Measurements from ENCODE around the gene FBLN1. TPM values are rescaled to one million over a fixed set of nuclear protein-coding genes. Genes with fewer than 3 reads are reported as not detected.

Gene FBLN1
- total and polyA plus RNA-seq, 9 of the 15 experiments (the other 6 are each of a cell fraction or from before 2014, with no cell fraction given), result 0.66 TPM; not detected in 8

DNA sequence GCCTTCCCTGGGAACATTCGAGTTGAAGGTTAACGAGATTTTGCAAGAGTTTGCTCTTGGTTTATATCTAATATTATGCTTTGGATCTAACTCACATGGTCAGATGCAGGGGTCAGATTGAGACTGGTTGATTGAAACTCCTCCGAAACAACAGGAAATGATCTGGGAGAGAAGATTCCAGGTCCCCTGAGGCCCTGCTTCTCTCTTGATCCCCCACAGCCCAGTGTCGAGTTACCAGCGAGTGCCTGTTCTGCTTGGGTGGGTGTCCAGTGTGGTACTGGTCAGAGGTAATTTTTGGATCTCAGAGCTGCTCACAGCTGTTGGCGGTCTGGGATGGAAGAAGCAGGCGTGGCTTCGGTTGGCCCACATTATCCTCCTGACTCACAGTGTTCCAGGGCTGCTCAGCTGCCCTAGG, 9.2 kb downstream of the FBLN1 start (continued):
- TF ChIP-seq ZNF766 (CRISPR knock-in tag; conservative IDR thresholded peaks at IDR 0.05) (no peak), HDAC8 (tag; IDR thresholded peaks at IDR 0.05) (no peak), NEUROD1 (IDR thresholded peaks at IDR 0.05; ENCODE audit: borderline replicate concordance, low read depth, low read length, partially characterized antibody) (no peak)

DNA sequence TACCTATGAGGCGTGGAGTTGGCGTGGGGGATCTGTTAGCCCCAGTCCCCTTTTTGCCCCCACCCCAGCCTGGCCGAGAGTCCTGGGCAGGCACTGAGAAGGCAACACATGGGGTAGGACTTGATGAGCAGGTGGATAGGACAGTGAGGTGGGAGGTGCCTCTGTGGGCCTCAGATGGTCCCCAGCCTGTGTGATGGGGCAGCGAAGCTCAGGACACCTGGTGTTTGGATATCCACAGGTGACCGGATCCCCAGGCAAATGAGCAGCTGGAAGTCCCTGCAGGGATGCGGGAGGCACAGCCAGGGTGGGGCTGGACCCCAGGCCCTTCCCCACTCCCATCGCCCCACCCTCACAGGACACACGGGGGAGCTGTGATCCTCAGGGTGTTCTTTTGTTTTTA, 9.7 kb downstream of the FBLN1 start:
- Histone ChIP-seq H2AFZ (ENCODE audit: low read depth, low read length) (no peak overlapping the region), H3K36me3 (ENCODE audit: control insufficient read depth, insufficient read depth, low read length) (no peaks in the 10 kb centered on the region), H3K4me1 (replicated peaks in 1 of 2; ENCODE audit: control insufficient read depth in 2 of 2, insufficient read depth in 2 of 2, low read length in 2 of 2) (no peaks in the 10 kb centered on the region), H3K4me3 (no peak overlapping the region), H4K20me1 (replicated peaks; ENCODE audit: control insufficient read depth, insufficient read depth, low read length) (no peaks in the 10 kb centered on the region; the same call in 1 of the 2 replicates), H3K27me3 (ENCODE audit: control insufficient read depth in 2 of 2, insufficient read depth in 2 of 2, low read length in 2 of 2) (peaks cover 9 to 60% of the 10 kb centered on the region in 2 experiments; a peak in 4 of 5 replicates), H3K9me3 (replicated peaks; ENCODE audit: control insufficient read depth, insufficient read depth, low read depth, low read length) (no peaks in the 10 kb centered on the region), H3K27ac (ENCODE audit: extremely low read depth, low read depth, low read length) (no peak overlapping the region), H3K9ac (ENCODE audit: insufficient read depth in 1 of 2, low read depth in 2 of 2, low read length in 2 of 2) (no peak overlapping the region), H3K4me2 (ENCODE audit: insufficient read depth, low read length) (no peak overlapping the region), H3K79me2 (ENCODE audit: control insufficient read depth, insufficient read depth, low read length) (no peaks in the 10 kb centered on the region), H3K9me1 (ENCODE audit: control insufficient read depth, insufficient read depth, low read length) (no peaks in the 10 kb centered on the region)
- FAIRE-seq, result no peak
- CTCF ChIA-PET (ENCODE audit: low intra/inter-chr PET ratio), result no interaction called here
- BruUV-seq (replicated peaks), result no TSS peak
- intact Hi-C loops (cut with micrococcal nuclease) (no loop called here), in situ Hi-C loops (cut with MboI) (no loop called here)
- POLR2A ChIA-PET, result interaction anchor here (0.7 kb wide), 1 partner anchor 11 kb away, joined by 3 read pairs; no protein-coding TSS in a partner anchor
- WGBS (ENCODE audit: insufficient coverage, low coverage, missing lambda C conversion rate), result 0% methylated on average over 6 of the region's 8 CpGs
- ATAC-seq, result no peak
- no peak for DNase-seq (ENCODE audit: extremely low read depth in 1 of 4, low spot score in 3 of 4)
- TF ChIP-seq, protein P1, sequence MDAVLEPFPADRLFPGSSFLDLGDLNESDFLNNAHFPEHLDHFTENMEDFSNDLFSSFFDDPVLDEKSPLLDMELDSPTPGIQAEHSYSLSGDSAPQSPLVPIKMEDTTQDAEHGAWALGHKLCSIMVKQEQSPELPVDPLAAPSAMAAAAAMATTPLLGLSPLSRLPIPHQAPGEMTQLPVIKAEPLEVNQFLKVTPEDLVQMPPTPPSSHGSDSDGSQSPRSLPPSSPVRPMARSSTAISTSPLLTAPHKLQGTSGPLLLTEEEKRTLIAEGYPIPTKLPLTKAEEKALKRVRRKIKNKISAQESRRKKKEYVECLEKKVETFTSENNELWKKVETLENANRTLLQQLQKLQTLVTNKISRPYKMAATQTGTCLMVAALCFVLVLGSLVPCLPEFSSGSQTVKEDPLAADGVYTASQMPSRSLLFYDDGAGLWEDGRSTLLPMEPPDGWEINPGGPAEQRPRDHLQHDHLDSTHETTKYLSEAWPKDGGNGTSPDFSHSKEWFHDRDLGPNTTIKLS (IDR thresholded peaks at IDR 0.05; ENCODE audit: borderline replicate concordance, low read depth), result no peak
- TF ChIP-seq TRIM28 (IDR thresholded peaks at IDR 0.05), result no peak
- TF ChIP-seq ARHGAP35 (IDR thresholded peaks at IDR 0.05; ENCODE audit: partially characterized antibody), result no peak
- TF ChIP-seq, protein P2, sequence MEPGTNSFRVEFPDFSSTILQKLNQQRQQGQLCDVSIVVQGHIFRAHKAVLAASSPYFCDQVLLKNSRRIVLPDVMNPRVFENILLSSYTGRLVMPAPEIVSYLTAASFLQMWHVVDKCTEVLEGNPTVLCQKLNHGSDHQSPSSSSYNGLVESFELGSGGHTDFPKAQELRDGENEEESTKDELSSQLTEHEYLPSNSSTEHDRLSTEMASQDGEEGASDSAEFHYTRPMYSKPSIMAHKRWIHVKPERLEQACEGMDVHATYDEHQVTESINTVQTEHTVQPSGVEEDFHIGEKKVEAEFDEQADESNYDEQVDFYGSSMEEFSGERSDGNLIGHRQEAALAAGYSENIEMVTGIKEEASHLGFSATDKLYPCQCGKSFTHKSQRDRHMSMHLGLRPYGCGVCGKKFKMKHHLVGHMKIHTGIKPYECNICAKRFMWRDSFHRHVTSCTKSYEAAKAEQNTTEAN (CRISPR knock-in tag; IDR thresholded peaks at IDR 0.05), result no peak
- no peak for TF ChIP-seq ZNF174 (CRISPR knock-in tag; IDR thresholded peaks at IDR 0.05)
- no peak for TF ChIP-seq STAG1 (CRISPR knock-in tag; IDR thresholded peaks at IDR 0.05; ENCODE audit: borderline replicate concordance)
- TF ChIP-seq SIN3B (IDR thresholded peaks at IDR 0.05; ENCODE audit: low read depth), result no peak
- TF ChIP-seq HEY1 (CRISPR knock-in tag; IDR thresholded peaks at IDR 0.05; ENCODE audit: borderline replicate concordance), result no peak
- TF ChIP-seq FIP1L1 (IDR thresholded peaks at IDR 0.05; ENCODE audit: low read depth, low read length, poor library complexity, severe bottlenecking), result no peak
- TF ChIP-seq HDAC1 (IDR thresholded peaks at IDR 0.05), result no peak
- no peak for TF ChIP-seq SNRNP70 (optimal IDR thresholded peaks at IDR 0.05; ENCODE audit: low read depth, low read length)
- TF ChIP-seq XRCC4 (IDR thresholded peaks at IDR 0.05; ENCODE audit: extremely low read depth, insufficient read depth, insufficient read length), result no peak
- no peak for TF ChIP-seq MTA2 (IDR thresholded peaks at IDR 0.05; ENCODE audit: low read depth)
- TF ChIP-seq NEUROD1 (IDR thresholded peaks at IDR 0.05; ENCODE audit: borderline replicate concordance, low read depth, low read length, partially characterized antibody), result no peak
- TF ChIP-seq ZNF695 (CRISPR knock-in tag; IDR thresholded peaks at IDR 0.05), result no peak
- TF ChIP-seq ZNF239 (CRISPR knock-in tag; IDR thresholded peaks at IDR 0.05), result no peak

All from K562 (cell line).